SJSA1 (cell line): ENCODE results near the gene H19. TPM values are rescaled to one million over a fixed set of nuclear protein-coding genes. Genes with fewer than 3 reads are reported as not detected.

ENCODE experiments used
- DNase-seq, 2 experiments: peaks; one replicate each; pipeline ENCODE4 v3.0.0-alpha.2; 2015 to 2020; ENCODE audit warnings: low spot score in 2 of 2, low read depth in 1 of 2
- H3K27ac ChIP-seq: fragments of 250-450 bp; sonication (Bioruptor Pico); 2 replicates; pipeline ENCODE4 v1.5.1; 2020; ENCODE audit warnings: mild to moderate bottlenecking, moderate library complexity
- H3K27me3 ChIP-seq: fragments of 250-450 bp; sonication (Bioruptor Pico); replicated peaks from 2 replicates; pipeline ENCODE4 v1.5.1; 2020; ENCODE audit warnings: mild to moderate bottlenecking, moderate library complexity
- H3K36me3 ChIP-seq: fragments of 250-450 bp; sonication (Bioruptor Pico); 2 replicates; pipeline ENCODE4 v1.5.1; 2020; ENCODE audit warnings: mild to moderate bottlenecking
- H3K4me1 ChIP-seq: fragments of 250-450 bp; sonication (Bioruptor Pico); replicated peaks from 2 replicates; pipeline ENCODE4 v1.6.1; 2021; ENCODE audit warnings: mild to moderate bottlenecking
- H3K4me3 ChIP-seq: fragments of 250-450 bp; sonication (Bioruptor Pico); 2 replicates; pipeline ENCODE4 v1.5.1; 2020; ENCODE audit warnings: mild to moderate bottlenecking
- H3K9me3 ChIP-seq: fragments of 250-450 bp; sonication (Bioruptor Pico); replicated peaks from 2 replicates; pipeline ENCODE4 v1.5.1; 2020; ENCODE audit warnings: mild to moderate bottlenecking
- total RNA-seq: library from RNA; depleted of rRNA; stranded (reverse); fragments of >200 nt; shearing (Covaris generic); gene quantifications from 2 replicates; pipeline ENCODE4 v1.2.3, GENCODE V29; 2014; rRNA removed

Gene H19
- total RNA-seq, 1 experiment from 2014 or later, result not detected

GRCh38 chr11:1948389-1948788 lies 49.3 kb downstream of the H19 start:
- H3K36me3 ChIP-seq, result no peaks in the 10 kb centered on the region
- no peaks in the 10 kb centered on the region for H3K9me3 ChIP-seq
- H3K27me3 ChIP-seq, result no peaks in the 10 kb centered on the region
- DNase-seq, result peak in 1 of 2 experiments; percentile 28
- H3K4me1 ChIP-seq, result peaks cover 11% of the 10 kb centered on the region
- no peak overlapping the region for H3K4me3 ChIP-seq
- no peak overlapping the region for H3K27ac ChIP-seq

GRCh38 chr11:1947592-1948237 lies 49.9 kb downstream of the H19 start:
- Histone ChIP-seq H3K4me1 (peaks cover 12% of the 10 kb centered on the region), H3K9me3 (no peaks in the 10 kb centered on the region), H3K36me3 (no peaks in the 10 kb centered on the region), H3K27me3 (no peaks in the 10 kb centered on the region), H3K27ac (no peak overlapping the region), H3K4me3 (no peak overlapping the region)
- no peak for DNase-seq

GRCh38 chr11:1946812-1947484 lies 50.7 kb downstream of the H19 start, which contains the start of gene MRPL23:
Gene MRPL23, plus strand, starts transcription at chr11:1947332. Its CDS starts 31 bp downstream, at chr11:1947363.
- Histone ChIP-seq H3K4me1 (peaks cover 18% of the 10 kb centered on the region), H3K36me3 (no peaks in the 10 kb centered on the region), H3K27ac (no peak within 1 kb of the TSS), H3K27me3 (no peaks in the 10 kb centered on the region), H3K4me3 (no peak within 1 kb of the TSS), H3K9me3 (no peaks in the 10 kb centered on the region)
- no peak for DNase-seq

Other genes with a start within 250 kb of the H19 start
- gene IFITM10, start 247.2 kb downstream of the H19 start, total RNA-seq, result 0.05 TPM in 1 of 2 replicates, not detected in the other
- 245 and 253 TPM in 2 replicates for gene CTSD, start 233.9 kb downstream of the H19 start, total RNA-seq
- 0.06 TPM in 1 of 2 replicates, not detected in the other for gene SYT8, start 162.9 kb downstream of the H19 start, total RNA-seq
- not detected in 2 replicates for gene TNNI2, start 158.9 kb downstream of the H19 start, total RNA-seq
- gene LSP1, start 144.8 kb downstream of the H19 start, total RNA-seq, result 0.50 and 3.4 TPM in 2 replicates
- not detected in 2 replicates for gene PRR33, start 105.9 kb downstream of the H19 start, total RNA-seq
- 7.5 and 8.0 TPM in 2 replicates for gene TNNT3, start 78.1 kb downstream of the H19 start, total RNA-seq
- 155 and 244 TPM in 2 replicates for gene MRPL23, start 50.5 kb downstream of the H19 start, total RNA-seq
- gene IGF2, start 141.5 kb upstream of the H19 start, total RNA-seq, result 29.7 and 31.5 TPM in 2 replicates
- not detected in 2 replicates for gene INS, start 163.4 kb upstream of the H19 start, total RNA-seq
- not detected in 2 replicates for gene TH, start 174.0 kb upstream of the H19 start, total RNA-seq